ENCODE results near the gene MAN2A2.

- TF ChIP-seq SIX5 (IDR thresholded peaks at IDR 0.05; ENCODE audit: borderline replicate concordance in 1 of 2, insufficient read depth in 1 of 2, low read depth in 1 of 2, low read length in 2 of 2) (no peak), ZBTB5 (IDR thresholded peaks at IDR 0.05) (no peak), PHF8 (IDR thresholded peaks at IDR 0.05; ENCODE audit: borderline replicate concordance, low read length) (no peak), SMARCC2 (IDR thresholded peaks at IDR 0.05; ENCODE audit: low read depth) (no peak), TCF7 (IDR thresholded peaks at IDR 0.05; ENCODE audit: borderline replicate concordance) (no peak), ZNF766 (CRISPR knock-in tag; conservative IDR thresholded peaks at IDR 0.05) (no peak)
These were observed 54.7 kb downstream of the MAN2A2 start for GRCh38 chr15:90957791-90958190.
